Limb (tissue), 2 donors: ENCODE data around the gene REG3G.

Experiments used
- DNase-seq, 2 donors: peaks; one replicate each; pipeline ENCODE4 v3.0.0-alpha.2; 2016; ENCODE audit errors: extremely low spot score in 2 of 2

Gene REG3G

GRCh38 chr2:79025421-79025820 is at the start of gene REG3G:
TSS of gene REG3G (plus strand) at chr2:79025702. CDS start at chr2:79026094, 392 bp downstream.
- DNase-seq, result no peak

- no peak for DNase-seq
Observed at GRCh38 chr2:78977661-78978145, 47.8 kb upstream of the REG3G start.

- DNase-seq, result no peak
Observed at GRCh38 chr2:78978340-78978739, 47.2 kb upstream of the REG3G start.

GRCh38 chr2:78979380-78980151 is 45.9 kb upstream of the REG3G start:
- peak; percentile 81 to 91 for DNase-seq

- peak in 1 of 2 donors; percentile 20 for DNase-seq
Observed at GRCh38 chr2:78980152-78980465, 45.4 kb upstream of the REG3G start.

- DNase-seq, result no peak
Observed at GRCh38 chr2:78980871-78981270, 44.6 kb upstream of the REG3G start.

- DNase-seq, result no peak
Observed at GRCh38 chr2:78982638-78983330, 42.7 kb upstream of the REG3G start.

- no peak for DNase-seq
Observed at GRCh38 chr2:78984386-78984785, 41.1 kb upstream of the REG3G start.

- DNase-seq, result no peak
Observed at GRCh38 chr2:78985558-78985957, 39.9 kb upstream of the REG3G start.

- no peak for DNase-seq
Observed at GRCh38 chr2:78989051-78989450, 36.5 kb upstream of the REG3G start.

- peak in 1 of 2 donors; percentile 52 for DNase-seq
Observed at GRCh38 chr2:78992451-78992806, 33.1 kb upstream of the REG3G start.

GRCh38 chr2:78992807-78993517 is 32.5 kb upstream of the REG3G start:
- peak in 1 of 2 donors; percentile 54 for DNase-seq

GRCh38 chr2:78993518-78994148 is 31.9 kb upstream of the REG3G start:
- no peak for DNase-seq

- no peak for DNase-seq
Observed at GRCh38 chr2:78994789-78995188, 30.7 kb upstream of the REG3G start.

- peak in 1 of 2 donors; percentile 42 for DNase-seq
Observed at GRCh38 chr2:78999406-78999805, 26.1 kb upstream of the REG3G start.

- no peak for DNase-seq
Observed at GRCh38 chr2:79000008-79000576, 25.4 kb upstream of the REG3G start.

GRCh38 chr2:79001285-79001684 is 24.2 kb upstream of the REG3G start:
- no peak for DNase-seq

- no peak for DNase-seq
Observed at GRCh38 chr2:79004680-79005079, 20.8 kb upstream of the REG3G start.

GRCh38 chr2:79005216-79005615 is 20.3 kb upstream of the REG3G start:
- no peak for DNase-seq

GRCh38 chr2:79009388-79009787 is 16.1 kb upstream of the REG3G start:
- DNase-seq, result no peak

GRCh38 chr2:79011496-79011895 is 14.0 kb upstream of the REG3G start:
- DNase-seq, result no peak

- no peak for DNase-seq
Observed at GRCh38 chr2:79013629-79014028, 11.9 kb upstream of the REG3G start.
